Activated CD4-positive, alpha-beta T cell treated with anti-CD3 and anti-CD28 coated beads, Interleukin-2, Interleukin-6, amounts not matched to agents 100 ng/mL and 50 ng/mL, durations not matched to agents 16 hours and 8 hours (primary cell): ENCODE data around the gene THAP7.
"Not testable (repeated sequence)": the region's sequence is repeated elsewhere in the genome, so short reads cannot be mapped to it uniquely, and the experiment has no call there.

Experiments used
- DNase-seq: peaks from one replicate; pipeline ENCODE4 v3.0.0-alpha.2; 2020

Gene THAP7

GRCh38 chr22:20977019-20977418 is 24.9 kb downstream of the THAP7 start:
- no peak for DNase-seq

- DNase-seq, result no peak
Measured at GRCh38 chr22:20976291-20976877, 25.5 kb downstream of the THAP7 start.

GRCh38 chr22:20975541-20976290 is 26.2 kb downstream of the THAP7 start:
- DNase-seq, result no peak

GRCh38 chr22:20974336-20974955 is 27.5 kb downstream of the THAP7 start:
- DNase-seq, result no peak

GRCh38 chr22:20973634-20974286 is 28.2 kb downstream of the THAP7 start:
- no peak for DNase-seq

GRCh38 chr22:20972933-20973577 is 28.9 kb downstream of the THAP7 start:
- no peak for DNase-seq

- not testable (repeated sequence) for DNase-seq
Measured at GRCh38 chr22:20972014-20972694, 29.8 kb downstream of the THAP7 start.

GRCh38 chr22:20970939-20971657 is 30.8 kb downstream of the THAP7 start:
- DNase-seq, result no peak

- no peak for DNase-seq
Measured at GRCh38 chr22:20968281-20968977, 33.5 kb downstream of the THAP7 start.

- DNase-seq, result no peak
Measured at GRCh38 chr22:20967697-20968211, 34.2 kb downstream of the THAP7 start.

GRCh38 chr22:20966883-20967696 is 34.8 kb downstream of the THAP7 start, which contains the start of gene AIFM3:
AIFM3 (plus strand) TSS chr22:20967255; CDS start chr22:20967945, 690 bp downstream.
- no peak for DNase-seq

- no peak for DNase-seq
Measured at GRCh38 chr22:20965888-20966855, 35.7 kb downstream of the THAP7 start.

- no peak for DNase-seq
Measured at GRCh38 chr22:20965104-20965887, 36.6 kb downstream of the THAP7 start.

GRCh38 chr22:20964799-20965103 is 37.2 kb downstream of the THAP7 start:
- DNase-seq, result no peak

- DNase-seq, result no peak
Measured at GRCh38 chr22:20964090-20964798, 37.7 kb downstream of the THAP7 start.

- no peak for DNase-seq
Measured at GRCh38 chr22:20963201-20964052, 38.5 kb downstream of the THAP7 start.
